NCI-H1417 treated with DMSO at 0.1 percent for 48 hours (cell line): ENCODE measurements around the gene RUNX1.
"Not testable (repeated sequence)": the region's sequence is repeated elsewhere in the genome, so short reads cannot be mapped to it uniquely, and the experiment has no call there.

Source experiments
- DNase-seq: peaks from one replicate; lab custom pipeline; 2025; lab: John Stamatoyannopoulos, UW

Gene RUNX1

DNA sequence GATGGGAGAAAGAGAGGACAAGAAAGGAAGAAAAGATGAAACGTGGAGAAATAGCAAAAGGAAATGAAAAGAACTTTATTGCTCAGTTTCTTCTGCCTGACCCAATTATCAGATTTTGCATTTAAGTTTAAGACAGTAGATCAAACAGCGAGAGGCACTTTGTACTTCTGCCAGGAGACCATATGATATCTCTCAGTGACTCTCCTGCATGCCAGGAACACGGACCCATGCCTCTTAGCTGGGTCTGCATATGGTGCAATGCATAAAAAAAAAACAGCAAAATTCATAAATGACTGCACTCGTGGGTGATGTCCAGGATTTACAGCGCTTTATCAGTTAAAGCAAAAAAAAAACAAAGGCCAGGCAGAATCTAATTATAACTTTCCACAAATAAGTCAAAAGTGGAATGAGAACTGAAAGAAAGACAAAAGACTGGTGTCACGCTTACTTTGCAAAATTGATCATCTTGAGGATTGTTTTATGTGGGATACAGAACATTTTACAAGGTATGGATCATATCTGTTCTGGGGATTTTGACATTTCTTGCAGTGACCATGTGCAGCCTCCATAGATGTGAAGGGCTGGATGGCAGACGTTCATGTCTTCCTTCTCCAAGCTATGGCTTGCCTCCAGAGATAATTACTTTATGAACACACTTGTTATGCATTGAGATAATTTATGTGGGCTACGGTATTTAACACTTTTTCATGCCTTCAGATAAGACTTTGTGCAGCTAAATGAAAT, 79.5 kb downstream of the RUNX1 start:
- no peak for DNase-seq

DNA sequence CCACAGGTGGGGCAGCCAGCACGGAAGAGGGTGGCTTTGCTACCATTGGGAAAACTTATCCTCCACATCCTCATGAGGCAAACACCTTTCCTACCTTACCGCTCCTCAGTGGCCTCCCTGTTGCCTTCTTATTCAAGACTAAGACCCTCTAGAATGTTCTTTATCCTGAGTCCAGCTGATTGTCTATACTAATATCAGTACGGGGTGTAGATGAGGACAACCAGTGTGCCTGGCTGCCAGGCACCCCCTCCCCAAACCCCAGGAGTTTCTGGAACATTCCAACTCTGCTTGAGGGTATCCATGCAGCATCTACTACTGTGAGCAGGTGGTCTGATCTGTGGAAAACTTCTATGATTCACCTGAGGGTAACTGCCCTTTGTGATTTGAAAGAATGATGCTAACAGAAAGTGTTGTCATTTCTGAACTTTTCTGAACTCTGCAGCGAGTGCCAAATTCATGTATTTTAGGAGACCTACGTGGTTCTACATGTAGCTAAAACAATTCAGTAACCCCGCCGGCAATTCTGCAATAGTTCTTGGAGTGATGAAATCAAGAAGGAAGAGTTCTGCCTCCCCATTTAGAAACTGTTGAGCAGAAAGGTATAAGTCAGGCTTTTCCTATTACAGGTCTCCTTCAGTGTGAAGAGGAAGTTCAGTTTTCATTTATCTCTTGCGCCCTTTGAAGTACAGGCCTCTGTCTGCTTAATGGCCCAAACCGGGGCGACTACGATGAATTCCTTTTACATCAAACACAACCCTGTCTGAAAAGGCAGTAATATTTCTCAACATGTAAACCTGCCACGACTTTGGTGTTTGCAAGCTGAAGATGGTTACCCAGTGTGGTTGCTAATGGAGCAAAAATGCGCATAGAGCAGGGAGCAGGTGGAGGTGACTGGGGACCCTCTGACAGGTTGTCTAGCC, 80.4 kb downstream of the RUNX1 start:
- no peak for DNase-seq

DNA sequence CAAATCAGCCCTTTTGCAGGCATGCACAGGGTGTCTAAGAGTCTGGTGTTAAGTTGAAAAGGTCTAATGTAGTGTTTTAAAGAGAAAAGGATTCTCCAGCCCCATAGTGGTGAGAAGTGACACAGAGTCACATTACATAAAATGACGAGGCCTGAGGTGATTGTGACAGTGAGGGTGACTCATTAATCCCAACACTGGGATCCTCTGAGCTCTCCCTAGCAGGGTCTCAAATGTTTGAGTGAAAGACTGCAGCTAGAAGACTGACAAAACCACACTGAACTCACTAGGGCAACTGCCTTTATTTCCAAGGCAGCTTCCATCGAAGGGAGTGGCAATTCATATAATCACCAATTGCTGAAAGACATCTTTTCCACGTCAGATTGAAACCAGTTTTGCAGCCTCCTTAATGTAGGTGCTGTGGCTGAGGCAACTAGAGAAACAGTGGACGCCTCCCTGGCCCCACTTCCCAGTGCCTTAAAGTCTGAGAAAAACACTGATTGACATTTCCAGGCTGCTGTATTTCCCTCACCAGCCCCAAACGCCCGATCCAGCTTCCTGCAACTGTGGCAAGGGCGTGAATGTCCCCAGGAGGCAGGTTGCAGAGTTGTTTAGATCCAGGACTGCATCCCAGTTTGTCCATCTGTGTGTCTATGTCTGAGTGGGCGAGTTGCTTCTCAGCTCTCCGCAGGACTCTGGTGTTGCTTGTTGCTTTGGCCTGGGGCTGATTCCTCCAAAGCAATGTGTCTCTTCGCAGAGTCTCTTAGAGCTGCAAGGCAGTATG, 81.4 kb downstream of the RUNX1 start:
- no peak for DNase-seq

DNA sequence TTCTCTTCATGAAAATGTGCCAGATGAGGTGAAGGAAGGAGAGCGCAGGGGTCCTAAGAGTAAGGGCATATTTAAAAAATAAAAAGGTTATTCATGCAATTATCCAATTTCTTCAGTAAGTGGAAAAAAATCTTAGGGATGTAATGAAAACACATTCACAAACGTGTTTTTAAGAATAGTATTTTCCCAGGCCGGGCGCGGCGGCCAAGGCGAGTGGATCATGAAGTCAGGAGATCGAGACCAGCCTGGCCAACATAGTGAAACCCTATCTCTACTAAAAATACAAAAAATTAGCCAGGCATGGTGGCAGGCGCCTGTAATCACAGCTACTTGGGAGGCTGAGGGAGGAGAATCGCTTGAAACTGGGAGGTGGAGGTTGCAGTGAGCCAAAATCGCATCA, 82.2 kb downstream of the RUNX1 start:
- not testable (repeated sequence) for DNase-seq

DNA sequence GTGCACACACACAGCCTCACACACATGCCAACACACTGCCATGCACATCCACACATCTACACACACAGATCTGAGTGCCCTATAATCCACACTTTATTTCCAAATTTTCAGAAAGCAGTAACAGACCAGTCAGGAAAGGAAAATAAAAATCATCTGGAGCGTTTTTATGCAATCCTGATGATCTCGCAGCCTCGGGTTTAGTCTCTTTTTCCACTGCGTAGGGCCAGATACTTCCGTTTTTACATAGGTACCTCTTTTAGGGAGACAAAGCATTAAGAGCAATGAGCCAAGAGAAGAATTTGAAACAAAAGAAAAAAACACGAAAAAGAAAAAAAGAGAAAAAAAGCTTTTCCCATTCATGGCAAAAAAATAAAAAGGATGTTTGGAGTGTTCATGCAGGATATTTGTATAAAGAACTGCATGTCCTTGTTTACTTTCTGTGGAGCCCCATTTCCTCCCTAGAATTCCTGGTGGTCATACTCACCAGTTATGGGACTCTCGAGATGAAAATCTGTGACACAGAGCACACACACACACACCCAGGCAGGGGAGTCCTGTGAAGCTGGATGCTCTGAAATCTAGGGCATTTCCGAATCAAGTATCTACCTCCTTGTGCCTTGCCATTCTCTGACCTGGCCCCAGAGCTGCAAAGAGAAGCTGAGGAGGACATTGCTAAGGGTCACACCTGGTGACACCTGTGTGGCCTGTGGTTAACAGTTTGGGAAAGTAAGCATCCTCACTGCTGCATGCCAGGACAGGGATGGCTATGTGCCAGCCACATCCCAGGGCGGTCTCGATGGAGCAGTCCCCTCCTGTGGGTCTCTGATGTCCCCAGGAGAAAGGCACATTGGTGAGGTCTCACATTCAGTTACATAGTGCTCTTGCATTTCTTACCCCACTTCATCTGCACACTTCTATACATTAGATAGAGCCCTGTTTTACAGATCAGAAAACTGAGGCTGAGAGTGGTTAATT, 83.6 kb downstream of the RUNX1 start:
- no peak for DNase-seq

DNA sequence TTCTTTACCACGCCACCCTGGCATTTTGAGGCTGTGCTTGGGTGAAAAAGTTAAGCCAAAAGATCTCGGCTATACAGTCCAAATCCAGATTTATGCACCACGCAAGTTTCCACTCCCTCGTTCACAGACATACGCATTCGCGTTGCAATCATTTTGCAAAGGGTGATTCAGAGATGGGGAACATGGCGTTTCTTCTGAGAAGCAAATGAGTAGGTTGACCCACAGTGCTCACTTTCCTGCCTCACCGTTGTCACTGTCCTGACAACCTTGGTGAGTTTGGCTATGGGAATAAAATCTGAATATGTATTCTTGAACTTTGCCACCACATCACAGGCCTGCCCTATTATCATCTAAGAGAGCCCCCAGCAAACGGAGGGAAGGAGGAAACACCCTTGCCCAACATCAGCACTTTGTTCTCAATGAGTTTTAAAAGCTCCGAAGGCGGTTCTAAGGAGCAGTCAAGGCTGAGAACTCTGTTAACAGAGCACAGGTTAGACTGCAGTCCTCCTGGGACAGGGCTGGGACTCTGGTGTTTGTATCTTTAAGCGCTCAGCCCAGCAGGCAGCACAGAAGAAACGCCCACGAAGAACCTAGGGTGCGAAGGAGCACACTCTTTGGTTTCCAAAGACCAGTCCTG, 86.4 kb downstream of the RUNX1 start:
- DNase-seq, result no peak

DNA sequence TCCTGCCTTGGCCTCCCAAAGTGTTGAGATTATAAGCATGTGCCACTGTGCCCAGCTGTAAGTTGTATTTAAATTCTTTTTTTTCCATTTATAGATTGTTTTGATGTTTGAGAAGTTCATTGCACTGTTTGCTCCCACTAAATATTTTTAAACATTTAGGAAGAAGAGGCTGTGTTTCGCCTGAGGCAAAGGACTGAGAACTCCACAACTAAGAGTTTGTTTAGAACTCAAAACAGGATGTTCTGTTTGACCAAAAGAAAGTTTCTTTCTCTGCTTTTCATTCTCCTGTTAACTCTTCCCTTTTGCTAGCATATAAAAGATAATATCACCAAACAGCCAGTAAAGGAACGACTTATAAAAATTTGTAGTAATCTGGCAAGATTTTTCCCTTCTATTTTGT, 87.0 kb downstream of the RUNX1 start:
- DNase-seq, result no peak

DNA sequence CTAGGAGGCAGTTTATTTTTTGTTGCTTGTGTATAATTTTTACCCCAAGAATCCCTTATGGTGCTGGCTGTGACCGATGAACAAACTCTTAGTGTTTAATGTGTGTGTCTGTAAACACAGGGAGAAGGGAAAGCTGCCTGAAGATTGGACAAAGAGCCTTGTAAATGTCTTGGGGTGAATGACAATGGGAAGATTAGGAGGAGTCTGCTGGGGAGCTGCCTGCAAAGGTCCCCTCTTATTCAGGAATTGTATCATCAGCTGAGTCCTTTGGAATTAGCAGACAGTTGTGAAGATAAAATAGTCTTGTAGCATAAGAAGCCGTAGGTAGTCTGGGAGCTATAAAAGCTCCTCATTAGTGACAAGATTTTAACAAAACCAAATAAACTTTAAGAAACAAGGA, 88.4 kb downstream of the RUNX1 start:
- DNase-seq, result no peak

DNA sequence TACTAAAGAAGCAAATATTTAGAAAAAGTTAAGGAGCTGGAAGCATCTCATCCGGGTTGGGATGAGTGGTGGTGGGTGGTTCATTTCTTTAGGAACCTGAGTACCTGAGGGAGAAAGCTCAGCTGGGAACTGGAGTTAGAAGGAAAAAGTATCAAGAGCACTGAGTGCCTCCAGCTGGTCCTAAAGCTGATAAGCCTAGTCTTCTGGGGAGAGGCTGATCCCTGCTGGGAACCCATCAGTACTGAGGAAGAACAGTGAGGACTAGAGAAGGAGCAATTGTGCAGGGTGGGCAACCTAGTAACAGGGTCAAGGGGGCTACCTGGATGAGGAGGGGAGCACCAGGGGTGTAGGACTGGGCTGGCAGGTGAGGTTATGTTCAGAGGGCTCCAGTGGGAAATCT, 89.5 kb downstream of the RUNX1 start:
- no peak for DNase-seq

DNA sequence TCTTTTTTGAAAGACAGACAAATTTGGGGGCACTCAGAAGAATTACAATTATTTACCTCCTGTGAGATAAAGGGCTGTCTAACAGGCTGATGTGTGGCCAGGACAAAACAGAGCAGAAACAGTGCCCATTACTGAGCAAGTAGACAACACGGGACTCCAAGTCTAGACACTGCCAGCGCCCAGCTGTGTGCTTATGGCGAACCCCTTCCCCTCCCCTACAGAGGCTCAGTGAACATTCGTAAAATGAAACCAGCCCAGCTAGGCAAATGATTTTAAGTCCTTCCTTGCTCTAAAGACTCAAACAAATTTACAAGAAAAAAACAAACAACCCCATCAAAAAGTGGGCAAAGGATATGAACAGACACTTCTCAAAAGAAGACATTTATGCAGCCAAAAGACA, 91.1 kb downstream of the RUNX1 start:
- no peak for DNase-seq

DNA sequence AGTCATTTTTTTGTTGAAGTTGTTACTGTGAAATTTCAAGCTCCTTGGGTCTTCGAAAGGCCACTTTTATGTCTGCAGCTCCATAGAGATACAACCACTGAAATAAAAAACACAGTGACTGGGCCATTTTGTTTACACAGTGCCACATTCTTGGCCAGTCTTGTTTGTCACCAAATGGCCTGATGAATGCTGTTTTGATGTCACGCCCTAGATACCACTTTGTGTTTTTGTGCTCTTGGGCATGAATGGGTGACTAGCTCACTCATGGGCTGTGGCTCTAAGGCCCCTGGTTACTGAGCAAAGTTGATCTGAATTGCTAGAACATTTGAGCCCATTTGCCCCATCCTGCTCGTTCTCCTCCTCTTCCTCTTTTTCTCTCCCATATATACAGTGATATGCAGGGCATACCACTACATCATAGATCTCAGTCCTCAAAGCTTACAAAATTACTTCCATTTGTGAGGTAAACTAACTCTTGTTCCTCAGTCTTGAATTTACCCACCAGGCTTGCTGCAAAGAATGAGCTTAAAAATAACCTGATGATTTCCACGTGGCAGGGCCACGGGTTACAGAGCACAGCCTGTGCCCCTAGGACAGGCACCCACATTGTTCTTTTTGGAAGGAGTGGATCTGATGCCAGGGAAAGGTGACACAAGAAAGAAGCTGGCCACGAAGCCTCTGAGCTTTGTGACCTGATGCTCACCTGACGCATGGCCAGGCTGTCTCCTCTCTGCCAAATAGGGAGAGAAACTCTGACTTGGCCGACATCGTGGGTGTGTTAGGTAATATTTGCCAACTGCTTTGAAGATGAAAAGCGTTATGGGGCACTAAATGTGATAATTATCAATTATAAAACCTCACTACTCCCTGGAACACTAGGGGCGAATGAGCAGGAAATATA, 92.4 kb downstream of the RUNX1 start:
- no peak for DNase-seq

DNA sequence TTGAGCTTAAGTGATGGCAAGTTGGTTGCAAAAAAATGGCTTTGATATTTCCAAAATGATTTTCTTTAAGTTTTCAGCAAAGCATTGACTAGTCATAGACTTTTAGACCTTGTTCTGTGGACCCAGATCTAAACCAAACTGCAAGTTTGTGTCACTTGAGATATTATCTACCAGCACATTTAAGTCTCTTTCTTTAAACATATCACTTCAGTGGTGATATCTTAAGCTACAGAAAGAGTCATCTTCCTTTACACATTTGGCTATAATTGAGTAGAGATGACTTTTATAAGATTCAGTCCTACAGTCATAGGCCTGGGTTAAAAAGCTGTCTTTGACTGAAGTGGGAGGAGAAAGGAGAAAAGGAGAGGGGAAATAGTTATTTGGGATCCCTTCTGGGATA, 95.2 kb downstream of the RUNX1 start:
- DNase-seq, result no peak

DNA sequence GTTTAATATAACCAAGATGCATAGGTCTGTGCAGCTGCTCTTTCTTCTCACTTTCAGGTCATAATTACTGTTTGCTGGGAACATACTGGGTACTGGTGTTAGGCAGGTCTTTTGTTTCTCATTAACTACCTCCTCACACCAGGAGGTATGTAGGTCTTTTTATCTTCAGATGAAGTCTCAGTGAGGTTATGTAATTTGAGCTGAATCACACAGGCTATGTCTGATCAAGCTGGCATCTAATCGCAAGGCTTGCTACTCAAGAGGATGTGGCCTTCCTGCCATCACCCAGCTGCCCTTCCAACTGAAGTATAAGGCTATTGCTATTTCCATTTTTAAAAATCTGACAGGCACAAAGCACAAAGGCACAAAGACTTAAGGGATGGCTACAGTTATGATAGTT, 96.4 kb downstream of the RUNX1 start:
- DNase-seq, result peak; percentile 95

DNA sequence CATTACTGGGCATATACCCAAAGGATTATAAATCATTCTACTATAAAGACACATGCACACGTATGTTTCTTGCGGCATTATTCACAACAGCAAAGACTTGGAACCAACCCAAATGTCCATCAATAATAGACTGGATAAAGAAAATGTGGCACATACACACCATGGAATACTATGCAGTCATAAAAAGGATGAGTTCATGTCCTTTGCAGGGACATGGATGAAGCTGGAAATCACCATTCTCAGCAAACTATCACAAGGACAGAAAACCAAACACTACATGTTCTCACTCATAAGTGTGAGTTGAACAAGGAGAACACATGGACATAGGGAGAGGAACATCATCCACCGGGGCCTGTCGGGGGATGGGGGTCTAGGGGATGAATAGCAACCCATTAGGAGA, 97.2 kb downstream of the RUNX1 start:
- DNase-seq, result not testable (repeated sequence)

DNA sequence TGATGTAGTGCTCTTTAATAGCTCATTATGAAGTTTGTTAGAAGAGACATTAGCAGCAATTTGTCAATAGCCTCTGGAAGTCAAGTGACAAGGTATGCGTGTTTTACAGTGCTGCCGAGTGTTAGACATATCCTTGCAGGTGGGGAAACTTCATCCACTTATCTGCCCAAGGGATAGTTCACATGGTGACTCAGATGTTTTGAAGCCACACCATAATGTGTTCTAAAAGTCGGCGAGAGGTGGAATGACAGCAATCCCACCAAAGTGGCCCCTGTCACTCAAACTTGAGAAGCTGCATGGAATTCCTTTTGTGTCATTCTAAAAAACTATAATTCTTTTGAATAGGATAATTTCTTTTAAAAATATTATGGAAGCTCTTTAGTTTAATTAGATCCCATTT, 98.1 kb downstream of the RUNX1 start:
- peak; percentile 28 for DNase-seq

DNA sequence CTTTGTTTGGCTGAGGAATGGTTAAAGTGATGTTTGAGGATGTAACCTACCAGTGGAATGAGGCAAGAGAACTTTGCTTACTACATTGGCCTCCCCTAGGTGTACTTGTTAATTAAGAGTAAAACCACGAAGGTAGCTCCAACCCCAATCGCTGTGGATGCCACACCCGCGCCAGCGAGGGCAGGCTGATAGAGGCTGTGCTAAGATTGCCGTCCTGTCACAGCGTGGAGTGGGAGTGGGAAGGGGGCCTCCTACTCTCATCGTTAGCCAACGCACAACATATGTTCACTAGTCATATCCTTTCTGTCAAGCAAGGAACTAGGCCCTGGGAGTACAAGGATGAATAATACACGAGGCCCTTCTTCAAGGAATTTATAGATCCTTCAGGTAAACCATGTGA, 99.6 kb downstream of the RUNX1 start:
- DNase-seq, result no peak

DNA sequence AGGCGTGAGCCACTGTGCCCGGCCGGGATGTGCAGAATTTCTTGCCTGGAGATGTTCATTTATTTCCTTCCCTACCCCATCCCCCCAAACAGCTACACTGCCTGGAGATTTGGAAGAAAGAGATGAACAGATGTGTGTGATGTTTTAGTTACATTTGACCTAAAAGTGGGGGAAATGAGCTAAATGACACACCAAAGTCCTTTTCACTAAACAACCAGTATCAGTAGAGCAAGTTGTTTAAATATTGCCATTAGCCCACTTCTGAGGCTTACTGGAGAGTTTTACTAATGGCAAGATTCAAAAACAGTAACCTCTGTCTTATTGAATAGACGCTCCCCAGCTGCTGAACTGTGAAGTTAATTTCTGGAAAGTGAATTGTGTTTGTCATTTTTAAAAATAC, 100.1 kb downstream of the RUNX1 start:
- DNase-seq, result no peak

DNA sequence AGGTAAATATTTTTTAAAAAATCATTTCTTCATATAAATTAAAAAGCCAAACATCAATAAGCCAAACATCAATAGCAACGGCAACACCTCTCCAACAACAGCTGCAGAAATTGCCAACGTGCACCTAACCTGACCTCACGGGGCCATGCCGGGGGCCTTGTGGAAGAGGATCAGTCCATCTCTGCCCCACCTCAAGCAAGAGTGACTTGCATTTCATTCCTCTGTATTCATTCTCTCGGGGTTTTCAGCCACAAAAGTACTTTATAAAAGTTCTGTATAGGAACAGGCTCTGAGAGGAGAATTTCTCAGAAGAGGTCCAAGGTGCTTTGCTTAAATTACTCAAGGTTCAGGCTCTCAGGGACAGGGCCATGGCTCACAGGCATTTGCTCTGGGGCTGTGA, 100.9 kb downstream of the RUNX1 start:
- DNase-seq, result no peak

DNA sequence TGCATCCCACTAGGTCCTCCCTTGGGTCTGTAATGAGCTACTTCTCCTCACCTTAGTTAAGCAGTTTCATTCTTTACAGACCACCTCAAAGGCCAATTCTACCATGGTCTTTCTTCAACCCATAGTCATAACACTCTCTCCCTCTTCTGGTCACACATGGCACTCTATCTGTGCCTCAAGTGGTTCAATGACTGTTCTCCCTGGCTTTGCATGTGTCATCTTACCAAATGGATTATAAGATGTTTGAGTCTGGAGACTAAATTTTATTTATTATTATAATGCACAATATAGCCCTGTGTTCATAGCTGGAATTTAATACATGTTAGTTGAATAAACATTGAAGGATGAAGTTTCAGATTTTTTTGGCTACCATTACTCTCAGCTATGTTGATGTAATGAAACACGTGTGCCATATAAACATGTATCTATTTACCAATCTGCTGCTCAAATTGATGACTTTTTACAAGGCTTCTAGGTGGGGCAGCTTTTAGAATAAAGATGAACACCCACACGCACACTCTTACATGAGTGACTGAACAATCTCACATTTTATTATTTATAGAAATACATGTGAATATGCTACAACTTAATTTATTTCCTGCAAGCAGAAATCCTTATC, 102.1 kb downstream of the RUNX1 start:
- DNase-seq, result no peak
